Left colon (tissue), 2 donors: ENCODE results near the gene KLHL3. TPM values are rescaled to one million over a fixed set of nuclear protein-coding genes. Genes with fewer than 3 reads are reported as not detected.
A peak's percentile ranks its signal among the peaks of the same experiment; 100 is the strongest.

ENCODE experiments used
- ATAC-seq: fragments of 200-7000 bp; cut with Tn5 transposase; one replicate; pipeline ENCODE4 v1.9.1; 2020; ENCODE audit warnings: mild to moderate bottlenecking, moderate library complexity
- DNase-seq, 2 donors: peaks; one replicate each; pipeline ENCODE4 v3.0.0-alpha.2; 2020
- intact Hi-C, 2 donors: fragments of 100-400 bp; cut with DNase I in 1 of 2; cut with micrococcal nuclease in 1 of 2; formaldehyde crosslinking; loops; one replicate each; pipeline versions ENCODE4 v1.11.2 to v1.14.0; 2022; cut with DNase I, micrococcal nuclease
- total RNA-seq, 2 donors: library from RNA; stranded (reverse); fragmentation: NEBNext Ultra II Directional; extraction: Animal tissue kit (Norgen Biotek cat#: 25700); gene quantifications; one replicate each; pipeline ENCODE4 v1.2.1, GENCODE V29; 2021
- donor health status: DM: no; HTN: no; CAD: no.
- donor health status: DM: yes; HTN: yes; CAD: no.

KLHL3 gene
- total RNA-seq, 2 donors from 2014 or later: 5.8 to 6.2 TPM

GRCh38 chr5:137684761-137685160 lies 51.1 kb downstream of the KLHL3 start:
- ATAC-seq (no peak), DNase-seq (no peak)
- intact Hi-C loops: no loop called here

GRCh38 chr5:137681191-137681590 lies 54.7 kb downstream of the KLHL3 start:
- ATAC-seq (no peak), DNase-seq (no peak)
- intact Hi-C loops: no loop called here

- intact Hi-C loops: no loop called here
- ATAC-seq: no peak
These were observed 56.0 kb downstream of the KLHL3 start for GRCh38 chr5:137679910-137680309.

GRCh38 chr5:137679195-137679594 lies 56.7 kb downstream of the KLHL3 start:
- intact Hi-C loops: no loop called here
- DNase-seq: no peak
- ATAC-seq: no peak

More at GRCh38 chr5:137679910-137680309, 56.0 kb downstream of the KLHL3 start:
- DNase-seq: no peak

- intact Hi-C loops: no loop called here
- ATAC-seq: no peak
These were observed 63.0 kb downstream of the KLHL3 start for GRCh38 chr5:137672881-137673280.

DNA sequence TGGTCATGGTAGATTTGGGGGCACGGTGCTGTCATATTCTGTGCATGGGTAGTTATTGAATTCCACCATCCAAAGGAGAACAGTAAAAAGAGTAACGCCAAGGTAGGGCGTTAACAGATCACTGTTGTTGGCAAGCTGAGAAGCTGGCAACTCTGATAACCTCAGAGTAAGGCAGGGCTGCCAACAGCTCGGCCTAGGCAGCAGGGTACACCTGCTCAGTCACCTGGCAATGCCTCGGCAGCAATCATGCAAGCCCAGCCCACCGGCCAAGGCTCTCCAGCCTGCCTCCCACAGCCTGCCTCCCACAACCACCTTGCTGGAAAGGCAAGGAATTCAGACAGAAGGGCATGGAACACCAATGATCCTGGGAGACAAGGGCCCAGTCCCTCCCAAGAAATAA lies 63.9 kb downstream of the KLHL3 start:
- intact Hi-C loops: no loop called here
- DNase-seq (peak in 1 of 2 donors; percentile 16), ATAC-seq (peak; percentile 71)

More at GRCh38 chr5:137672881-137673280, 63.0 kb downstream of the KLHL3 start:
- DNase-seq: no peak

GRCh38 chr5:137669811-137670210 lies 66.1 kb downstream of the KLHL3 start:
- ATAC-seq: no peak
- DNase-seq: no peak

DNA sequence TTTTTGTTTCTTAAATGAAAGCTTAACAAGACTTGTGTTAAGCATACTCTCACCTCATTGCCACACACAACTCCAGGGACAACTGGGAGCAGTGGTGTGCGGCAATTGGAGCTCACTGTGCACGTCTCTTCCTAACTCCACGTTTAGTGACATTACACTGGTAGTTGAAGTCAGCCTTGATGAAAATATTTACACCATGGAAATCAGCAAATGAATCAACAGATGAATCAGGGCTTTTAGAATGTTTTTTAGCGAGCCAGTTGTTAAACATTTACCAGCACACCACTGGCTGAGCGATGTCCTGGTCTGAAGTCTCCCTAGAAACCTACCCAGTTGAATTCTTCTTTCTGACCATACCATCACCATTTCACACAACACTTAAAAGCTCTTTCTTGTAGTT lies 67.3 kb downstream of the KLHL3 start:
- ATAC-seq (no peak), DNase-seq (no peak)
- intact Hi-C loops: no loop called here

More at GRCh38 chr5:137669811-137670210, 66.1 kb downstream of the KLHL3 start:
- intact Hi-C loops: no loop called here

DNA sequence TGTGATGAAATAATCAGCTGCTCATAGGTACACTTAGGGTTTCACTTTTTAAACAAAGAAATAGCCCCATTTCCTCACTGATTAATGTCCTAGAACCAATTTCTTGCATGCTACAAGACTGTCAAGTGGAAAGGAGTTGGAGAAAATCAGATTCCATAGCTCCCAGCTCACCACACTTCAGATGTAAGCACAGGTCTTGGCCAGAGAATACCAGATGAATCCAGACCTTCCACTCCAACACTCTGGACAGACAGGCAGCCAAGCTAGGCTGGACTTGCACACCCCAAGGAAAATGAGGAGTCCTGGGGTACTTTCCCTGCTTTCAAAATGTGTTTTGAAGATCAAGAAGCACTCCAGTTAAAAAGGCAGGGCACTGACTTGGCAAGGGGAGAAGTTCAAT lies 68.5 kb downstream of the KLHL3 start:
- ATAC-seq: no peak
- no peak for DNase-seq
- intact Hi-C loops: no loop called here

- ATAC-seq (no peak), DNase-seq (no peak)
- intact Hi-C loops: no loop called here
These were observed 69.0 kb downstream of the KLHL3 start for GRCh38 chr5:137666901-137667300.

DNA sequence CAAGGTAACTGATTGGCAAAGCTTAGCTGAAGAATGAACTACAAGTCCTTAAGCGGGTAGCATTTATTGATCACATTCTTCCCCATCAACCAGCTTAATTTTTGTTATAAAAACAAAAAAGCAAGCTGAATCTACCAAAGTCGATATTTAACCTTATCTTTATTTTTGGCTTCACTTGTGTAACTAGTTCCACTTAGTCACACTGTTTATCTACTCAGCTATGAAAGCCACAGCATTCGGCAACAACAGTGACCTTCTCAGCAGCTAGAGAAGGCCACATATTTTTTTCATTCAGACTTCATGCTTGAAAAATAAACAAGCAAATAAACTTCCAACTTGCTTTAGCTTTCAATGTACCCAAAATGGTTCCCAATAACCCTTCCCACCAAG lies 69.4 kb downstream of the KLHL3 start:
- no peak for ATAC-seq
- no peak for DNase-seq
- intact Hi-C loops: no loop called here

DNA sequence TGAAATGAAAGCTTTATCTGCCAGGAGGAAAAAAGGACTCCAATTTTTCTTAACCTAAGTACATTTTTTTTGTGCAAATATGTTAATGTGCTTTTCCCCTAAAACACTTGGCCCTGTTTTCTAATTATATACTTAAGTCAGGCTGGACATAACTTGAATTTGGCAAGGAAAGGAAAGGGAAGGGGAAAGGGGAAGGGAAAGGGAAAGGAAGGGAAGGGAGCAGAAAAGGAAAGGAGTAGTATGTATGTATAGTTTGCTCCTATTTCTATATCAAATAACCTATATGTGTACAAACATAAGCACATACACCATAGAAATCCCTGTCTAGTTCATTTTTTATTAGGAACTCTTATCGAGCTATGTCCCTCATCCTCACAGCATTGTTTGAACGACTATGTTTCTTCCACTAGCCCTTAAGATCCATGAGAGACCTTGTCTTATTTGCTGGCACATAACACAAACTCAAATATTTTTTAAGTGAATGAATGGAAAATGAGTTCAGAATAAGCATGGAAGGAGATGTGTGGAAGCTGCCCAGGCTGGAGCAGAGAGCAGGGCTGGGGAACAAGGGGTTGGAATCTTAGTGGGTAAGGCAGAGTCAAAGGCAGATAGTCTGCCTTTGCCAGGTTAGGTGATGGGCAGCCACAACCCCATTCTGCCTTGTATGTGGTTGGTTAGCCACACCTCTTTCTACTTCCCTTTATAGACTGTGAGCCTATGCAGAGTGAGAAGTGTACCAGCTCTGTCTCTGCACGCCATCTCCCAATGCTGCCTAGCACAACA lies 70.0 kb downstream of the KLHL3 start:
- intact Hi-C loops: no loop called here
- no peak for DNase-seq
- peak; percentile 44 for ATAC-seq

GRCh38 chr5:137660349-137660817 lies 75.5 kb downstream of the KLHL3 start:
- intact Hi-C loops: loop anchor here in 1 of 2 donors (2.0 kb wide), 1 partner anchor 82 kb away; no protein-coding TSS in a partner anchor
- ATAC-seq: peak; percentile 95
- peak; percentile 59 to 84 for DNase-seq

DNA sequence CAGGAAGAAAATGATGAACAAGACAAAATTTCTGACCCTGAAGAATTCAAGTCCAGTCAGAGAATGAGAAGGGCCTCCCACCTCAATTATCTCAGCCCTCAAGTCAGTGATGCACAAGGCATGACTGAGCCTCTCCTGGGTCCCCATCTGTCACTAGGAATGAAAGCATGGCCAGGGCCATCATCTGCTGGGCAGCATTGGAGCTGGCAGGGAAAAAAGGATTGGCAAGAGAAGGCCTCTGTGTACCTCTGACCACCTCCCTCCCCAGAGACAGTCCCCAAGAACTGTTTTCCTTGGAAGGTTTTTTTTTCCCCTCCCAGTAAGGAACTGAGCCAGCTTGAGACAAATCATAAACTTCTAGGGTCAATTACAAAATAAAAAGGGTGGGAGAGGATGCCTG lies 76.7 kb downstream of the KLHL3 start:
- intact Hi-C loops: no loop called here
- ATAC-seq (no peak), DNase-seq (no peak)

- DNase-seq (no peak), ATAC-seq (no peak)
- intact Hi-C loops: no loop called here
These were observed 77.6 kb downstream of the KLHL3 start for GRCh38 chr5:137658324-137658723.

DNA sequence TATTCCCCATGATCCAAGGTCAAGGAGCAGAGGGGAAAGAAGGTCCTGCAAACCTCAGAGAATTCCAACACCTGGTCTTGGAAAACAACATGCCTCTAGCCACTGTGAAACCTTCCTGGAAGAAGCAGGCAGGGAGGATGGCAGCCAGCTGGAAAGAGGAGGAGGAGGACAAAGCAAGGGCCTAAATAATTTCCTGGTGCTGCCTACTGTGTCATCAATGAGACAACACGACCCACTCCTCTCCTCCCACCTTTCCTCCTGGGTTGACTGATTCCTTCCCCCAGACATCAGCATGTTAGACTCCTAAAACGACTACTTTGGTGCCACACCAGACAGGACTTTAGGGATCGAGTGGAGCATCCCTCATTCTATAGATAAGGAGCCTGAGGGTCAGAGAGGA lies 78.8 kb downstream of the KLHL3 start:
- intact Hi-C loops: no loop called here
- DNase-seq (no peak), ATAC-seq (no peak)

DNA sequence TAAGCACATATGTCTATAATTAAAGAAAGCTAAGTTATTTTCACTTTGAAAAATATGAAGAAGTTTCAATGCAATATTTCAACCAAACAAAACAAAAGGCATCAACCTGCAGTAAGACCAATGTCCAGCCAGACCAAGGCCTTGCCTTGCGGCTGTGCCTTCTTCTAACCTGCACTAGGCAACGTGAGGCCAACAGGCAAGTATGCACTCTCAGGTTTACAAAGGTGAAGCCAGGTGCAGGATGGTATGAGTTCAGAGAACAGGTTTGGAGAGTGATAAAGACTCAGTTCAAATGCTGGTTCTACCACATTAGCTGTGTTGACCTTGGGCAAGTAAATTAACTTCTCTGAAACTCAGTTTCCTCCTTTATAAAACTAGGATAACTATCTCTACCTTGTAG lies 79.3 kb downstream of the KLHL3 start:
- DNase-seq: no peak
- no peak for ATAC-seq
- intact Hi-C loops: no loop called here

DNA sequence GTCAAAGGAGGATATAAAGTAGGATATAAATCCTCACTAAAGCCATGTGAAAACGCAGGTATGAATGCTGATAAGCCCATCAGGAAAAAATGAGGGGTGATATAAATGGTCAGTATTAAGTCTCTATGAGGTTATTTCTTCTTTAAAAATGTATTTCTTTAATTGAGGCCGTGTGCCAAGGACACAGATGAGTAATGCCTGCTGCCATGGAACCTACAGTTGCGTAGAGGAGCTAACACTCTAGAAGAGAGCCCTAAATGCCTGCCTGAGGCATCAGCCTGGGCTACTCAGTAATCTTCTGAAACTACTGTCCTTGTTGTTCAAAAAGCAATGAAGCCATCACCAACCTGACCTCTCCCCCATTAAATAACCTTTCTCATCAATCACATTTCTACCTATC lies 84.9 kb downstream of the KLHL3 start:
- intact Hi-C loops: no loop called here
- DNase-seq (no peak), ATAC-seq (no peak)

- intact Hi-C loops: no loop called here
- DNase-seq: no peak
- no peak for ATAC-seq
These were observed 86.5 kb downstream of the KLHL3 start for GRCh38 chr5:137649228-137649935.

GRCh38 chr5:137648361-137648760 lies 87.5 kb downstream of the KLHL3 start:
- DNase-seq (no peak), ATAC-seq (no peak)
- intact Hi-C loops: no loop called here
